GM18873 (cell line): ENCODE data around the gene BCL7B.
"Not testable (repeated sequence)": the region's sequence is repeated elsewhere in the genome, so short reads cannot be mapped to it uniquely, and the experiment has no call there.

Experiments used
- ATAC-seq: cut with Tn5 transposase; IDR thresholded peaks from one replicate; pipeline ENCODE4 v1.9.1; 2021; ENCODE audit warnings: mild to moderate bottlenecking, moderate library complexity, moderate number of reproducible peaks; ENCODE audit not compliant: unreplicated experiment, low FRiP score

The BCL7B gene

DNA sequence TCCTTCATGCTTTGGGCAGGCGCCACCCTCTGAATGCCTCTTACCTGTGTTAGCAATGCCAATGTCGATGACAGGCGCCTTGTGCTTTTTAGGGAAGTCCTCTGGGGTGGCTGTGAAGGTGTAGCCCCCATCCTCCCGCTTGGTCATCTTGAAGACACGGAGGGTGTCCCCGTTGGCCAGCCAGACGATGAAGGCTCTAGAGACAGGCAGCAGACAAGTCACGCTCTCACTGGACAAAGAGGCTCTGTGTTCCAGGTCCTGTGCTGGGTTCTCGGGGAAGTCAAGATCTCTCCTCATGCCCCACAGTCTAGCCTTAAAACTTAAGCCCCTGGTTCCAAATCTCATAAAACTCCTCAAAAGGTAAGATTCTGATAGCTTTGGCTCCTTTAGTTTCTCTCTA is 15.8 kb upstream of the BCL7B start:
- ATAC-seq: no peak

DNA sequence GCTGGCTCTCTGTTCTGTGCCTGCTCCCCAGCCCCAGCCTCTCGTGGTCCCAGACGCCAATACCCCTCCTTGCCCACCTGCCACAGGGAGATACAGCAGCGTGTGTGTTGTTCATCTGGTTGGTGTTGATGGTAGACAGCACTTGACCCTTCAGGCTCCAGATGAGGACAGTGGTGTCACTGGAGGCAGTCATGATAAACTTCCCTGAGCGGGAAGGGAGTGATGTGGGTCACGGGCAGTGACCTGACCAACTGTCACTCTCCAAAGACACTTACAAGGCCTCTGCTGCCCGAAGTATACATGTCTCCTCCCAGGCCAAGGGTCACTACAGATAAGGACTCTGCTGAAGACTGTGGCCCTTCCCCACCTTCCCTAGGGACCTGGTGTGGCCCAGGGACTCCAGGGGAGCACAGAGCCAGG is 15.3 kb upstream of the BCL7B start:
- no peak for ATAC-seq

DNA sequence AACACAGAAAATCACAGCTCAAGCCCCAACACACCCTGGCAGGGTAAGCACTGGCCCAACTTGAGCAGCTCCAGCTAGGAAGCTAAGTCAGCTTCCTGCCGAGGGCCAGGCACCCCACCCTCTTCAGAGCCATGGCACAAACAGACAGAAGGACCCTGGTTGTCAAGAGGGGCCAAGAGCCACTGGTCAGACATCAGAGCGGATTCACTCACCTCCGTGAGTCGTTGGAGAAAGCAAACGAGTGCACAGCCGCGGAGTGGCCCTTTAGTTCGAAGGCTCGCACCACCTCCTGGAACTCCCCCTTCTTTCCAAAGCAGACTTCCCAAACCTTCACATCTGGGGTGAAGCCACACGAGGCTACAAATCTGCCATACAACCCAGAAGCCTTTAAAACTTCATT is 13.5 kb upstream of the BCL7B start:
- ATAC-seq: no peak

DNA sequence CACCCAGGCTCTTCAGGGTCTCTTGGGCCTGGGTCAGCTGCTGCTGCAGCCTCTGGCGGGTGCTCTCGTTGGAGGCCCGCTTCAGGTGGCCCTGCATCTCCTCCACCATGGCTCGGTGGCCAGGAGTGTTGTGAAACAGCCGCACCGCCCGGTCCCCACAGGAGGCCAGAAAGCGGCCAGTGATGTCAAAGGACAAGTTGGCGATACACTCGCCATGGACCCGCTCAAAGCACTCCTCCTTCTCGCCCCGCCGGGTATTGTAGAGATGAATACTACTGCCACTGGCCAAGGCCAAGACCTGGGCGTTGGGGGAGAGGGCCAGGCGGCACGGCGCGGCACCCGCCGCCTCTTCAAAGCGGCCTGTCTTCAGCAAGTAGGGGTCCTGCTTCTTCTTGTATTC is 13.0 kb upstream of the BCL7B start:
- no peak for ATAC-seq

DNA sequence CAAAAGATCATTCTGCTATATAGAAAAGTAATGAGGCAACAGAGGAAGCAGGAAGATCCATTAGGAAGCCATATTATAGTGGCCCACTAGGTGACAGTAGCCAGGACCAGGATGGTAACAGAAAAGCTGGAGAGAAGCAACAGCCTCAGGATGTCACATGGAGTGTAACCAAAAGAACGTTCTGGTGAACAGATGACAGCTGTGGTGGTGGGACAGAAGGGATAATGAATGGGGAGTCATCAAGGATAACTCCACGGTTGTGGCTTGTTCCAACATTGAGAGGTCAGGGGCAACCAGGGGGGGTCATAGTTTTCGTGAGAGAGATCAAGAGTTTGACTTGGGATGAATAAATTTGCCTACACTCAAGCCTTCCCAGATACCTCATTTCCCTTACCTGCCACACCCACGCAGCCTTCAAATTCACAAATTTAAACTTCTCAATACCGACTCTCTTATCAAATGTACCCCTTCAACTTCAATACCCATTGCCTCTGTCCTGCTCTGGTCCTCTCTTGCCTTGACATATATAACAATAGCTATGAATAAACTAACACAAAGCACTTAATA is 11.6 kb upstream of the BCL7B start:
- ATAC-seq: no peak

DNA sequence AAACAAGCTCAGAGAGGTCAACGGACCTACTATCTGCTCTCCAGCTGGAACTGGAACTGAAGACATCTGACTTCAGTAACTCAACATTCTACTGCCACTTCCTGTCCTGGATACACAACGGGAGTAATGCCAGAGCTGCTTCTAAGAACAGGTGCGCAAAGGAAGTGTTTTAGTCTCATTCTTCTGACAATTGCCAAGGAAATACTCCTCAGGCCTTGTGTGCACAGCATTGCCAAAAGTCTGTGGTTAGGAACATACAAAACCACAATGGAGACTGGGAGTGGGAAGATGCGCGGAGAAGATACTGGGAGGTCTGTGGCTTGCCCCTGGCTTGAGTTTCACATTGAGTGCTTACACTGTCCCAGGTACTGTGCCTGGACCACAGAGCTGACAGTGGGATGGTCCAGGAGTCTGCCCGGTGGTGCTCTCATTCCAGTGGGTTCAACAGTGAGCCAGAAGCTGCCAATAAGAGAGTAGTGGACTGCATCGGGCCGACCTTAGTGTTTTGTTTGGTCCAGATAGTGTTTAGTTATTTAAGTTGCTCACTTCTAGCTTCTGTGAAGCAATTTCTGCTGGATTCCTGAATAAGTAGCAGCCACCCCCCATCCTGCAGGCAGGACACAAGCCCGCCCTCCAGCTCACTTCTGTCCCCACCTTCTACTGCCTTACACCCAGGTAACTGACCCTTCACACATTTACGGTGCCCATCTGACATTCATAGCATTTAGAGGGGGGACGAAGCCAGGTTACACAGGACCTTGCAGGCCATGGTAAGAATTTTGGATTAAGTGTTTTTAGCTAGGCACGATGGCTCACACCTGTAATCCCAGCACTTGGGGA is 10.6 kb upstream of the BCL7B start:
- ATAC-seq: no peak

DNA sequence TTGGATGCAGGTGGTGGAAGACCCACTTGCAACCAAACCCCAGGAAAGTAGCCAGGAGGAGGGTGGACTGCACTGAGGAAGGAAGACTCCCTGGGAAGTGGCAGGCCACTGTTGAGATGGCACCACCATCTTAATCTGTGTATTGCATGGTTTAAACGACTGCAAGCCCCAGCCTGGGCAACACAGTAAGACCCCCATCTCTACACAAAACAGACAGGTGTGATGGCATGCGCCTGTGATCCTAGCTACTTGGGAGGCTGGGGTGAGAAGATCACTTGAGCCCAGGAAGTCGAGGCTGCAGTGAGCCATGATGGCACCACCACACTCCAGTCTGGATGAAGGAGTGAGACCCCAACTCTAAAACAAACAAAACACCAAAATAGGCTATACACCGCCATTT is 9.7 kb upstream of the BCL7B start:
- ATAC-seq: no peak

DNA sequence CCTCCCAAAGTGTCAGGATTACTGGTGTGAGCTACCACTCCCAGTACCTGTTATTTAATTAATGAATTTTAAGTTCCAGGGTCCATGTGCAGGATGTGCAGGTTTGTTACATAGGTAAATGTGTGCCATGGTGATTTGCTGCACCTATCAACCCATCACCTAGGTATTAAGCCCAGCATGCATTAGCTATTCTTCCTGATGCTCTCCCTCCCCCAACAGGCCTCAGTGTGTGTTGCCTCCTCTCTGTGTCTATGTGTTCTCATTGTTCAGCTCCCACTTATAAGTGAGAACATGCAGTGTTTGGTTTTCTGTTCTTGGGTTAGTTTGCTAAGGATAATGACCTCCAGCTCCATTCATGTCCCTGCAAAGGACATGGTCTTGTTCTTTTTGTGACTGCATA is 8.9 kb upstream of the BCL7B start:
- not testable (repeated sequence) for ATAC-seq

DNA sequence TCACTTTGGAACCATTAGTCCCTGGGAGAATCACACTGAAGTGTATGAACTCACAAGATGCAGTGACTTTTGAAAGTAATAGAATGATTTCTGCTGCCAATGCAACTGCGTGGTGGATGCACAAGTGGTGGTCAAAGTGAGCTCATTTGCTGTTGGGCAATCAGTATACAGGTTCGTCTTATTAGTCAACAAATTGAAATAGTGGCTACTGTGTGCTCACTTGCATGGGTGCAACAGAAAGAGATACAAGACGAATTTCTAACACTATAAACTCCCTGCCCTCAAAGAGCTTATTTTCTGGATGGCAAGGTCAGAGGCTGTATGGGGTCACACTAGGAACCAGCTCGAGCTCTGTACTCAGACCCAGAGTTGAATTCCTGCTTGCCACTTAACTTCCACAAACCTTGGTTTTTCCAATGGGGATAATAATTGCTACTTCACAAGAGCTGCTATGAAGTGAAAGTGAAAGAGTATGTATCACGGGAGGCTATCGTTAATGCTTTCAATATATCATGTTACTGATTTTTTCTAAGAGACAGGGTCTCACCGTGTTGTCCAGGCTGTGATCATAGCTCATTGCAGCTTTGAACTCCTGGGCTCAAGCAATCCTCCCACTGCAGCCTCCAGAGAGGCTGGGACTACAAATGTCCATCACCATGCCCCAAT is 8.3 kb upstream of the BCL7B start:
- no peak for ATAC-seq

DNA sequence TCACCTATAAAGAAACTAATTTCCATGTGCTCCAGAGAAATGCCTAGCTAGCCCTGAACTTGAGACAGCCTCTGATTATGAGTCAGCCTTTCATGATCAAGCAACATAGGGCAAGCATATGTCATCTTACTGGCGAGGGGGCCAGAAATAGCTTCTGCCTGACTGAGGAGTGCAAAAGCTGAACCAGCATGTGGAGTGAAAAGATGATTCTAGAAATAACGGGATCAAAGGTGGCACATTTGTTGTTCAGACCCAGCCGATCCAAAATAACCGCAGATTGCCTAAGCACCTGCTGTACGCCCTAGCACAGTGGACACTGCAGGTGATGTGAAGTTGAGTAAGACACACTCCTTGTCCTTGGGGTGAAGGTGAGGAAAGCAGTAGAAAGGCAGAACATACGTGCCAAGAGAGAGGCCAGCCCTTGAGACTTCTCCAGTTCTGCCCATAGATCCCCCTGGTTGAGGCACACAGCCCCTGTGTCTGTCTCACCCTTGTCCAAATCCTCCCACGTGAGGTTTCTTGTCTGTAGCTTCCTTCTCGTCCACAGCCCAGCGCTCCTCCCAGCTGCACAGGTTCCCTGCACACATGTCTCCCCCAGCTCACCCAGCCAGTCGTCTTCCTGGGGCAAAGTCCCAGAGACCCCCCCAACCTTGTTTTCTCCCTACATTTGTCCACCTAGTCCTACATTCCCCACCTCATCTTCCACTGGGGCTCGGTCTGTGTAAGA is 2.8 kb upstream of the BCL7B start:
- no peak for ATAC-seq

DNA sequence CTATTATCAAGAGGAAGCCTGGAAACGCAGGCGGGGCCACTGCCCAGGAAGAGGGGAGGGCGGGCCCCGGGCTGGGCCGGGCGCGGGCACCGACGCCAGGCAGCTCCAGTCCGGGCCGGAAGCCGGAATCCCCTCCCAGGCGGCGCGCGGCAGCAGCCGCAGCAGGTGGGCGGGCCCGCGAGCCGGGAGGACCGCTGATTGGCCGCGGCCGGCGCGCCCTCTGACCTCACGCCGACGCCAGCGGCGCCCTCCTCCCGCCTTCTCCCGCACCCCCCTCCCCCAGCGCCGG is 438 bp downstream of the BCL7B start:
- ATAC-seq: peak; percentile 69

DNA sequence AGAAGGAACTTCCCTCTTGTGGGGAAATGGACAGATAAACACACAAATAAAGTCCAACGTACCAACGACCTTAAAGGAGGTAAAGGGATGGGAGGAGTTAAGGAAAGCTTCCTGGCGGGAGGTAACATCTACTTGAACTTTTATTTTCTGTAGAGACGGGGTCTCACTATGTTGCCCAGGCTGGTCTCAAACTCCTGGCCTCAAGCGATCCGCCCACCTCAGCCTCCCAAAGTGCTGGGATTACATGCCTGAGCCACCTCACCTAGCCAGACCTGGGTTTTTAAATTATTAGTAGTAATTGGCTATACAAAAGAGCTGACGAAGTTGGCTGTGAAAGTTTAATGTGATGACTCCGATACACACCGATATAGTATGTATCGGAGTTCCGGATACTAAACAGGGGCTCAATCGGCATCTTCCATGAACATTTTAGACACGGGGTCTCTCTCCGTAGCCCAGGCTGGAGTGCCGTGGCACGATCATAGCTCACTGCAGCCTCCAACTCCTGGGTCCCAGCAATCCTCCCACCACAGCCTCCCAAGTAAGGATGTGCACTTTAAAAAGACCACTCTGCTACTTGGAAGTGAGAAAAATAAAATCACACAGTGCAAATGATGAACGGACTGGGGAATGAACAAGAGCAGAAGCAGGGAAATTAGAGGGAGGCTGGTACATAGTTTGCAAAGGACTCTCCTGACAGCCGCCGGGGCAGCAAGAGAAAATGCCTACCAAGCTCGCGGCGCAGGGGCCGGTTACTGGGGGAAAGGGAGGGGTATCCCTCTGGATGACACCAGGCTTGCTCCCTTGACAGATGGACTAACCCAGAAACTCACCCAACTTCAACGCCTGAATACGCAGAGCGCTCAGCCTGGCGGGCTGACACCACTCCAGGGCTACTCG is 1.0 kb downstream of the BCL7B start:
- no peak for ATAC-seq

DNA sequence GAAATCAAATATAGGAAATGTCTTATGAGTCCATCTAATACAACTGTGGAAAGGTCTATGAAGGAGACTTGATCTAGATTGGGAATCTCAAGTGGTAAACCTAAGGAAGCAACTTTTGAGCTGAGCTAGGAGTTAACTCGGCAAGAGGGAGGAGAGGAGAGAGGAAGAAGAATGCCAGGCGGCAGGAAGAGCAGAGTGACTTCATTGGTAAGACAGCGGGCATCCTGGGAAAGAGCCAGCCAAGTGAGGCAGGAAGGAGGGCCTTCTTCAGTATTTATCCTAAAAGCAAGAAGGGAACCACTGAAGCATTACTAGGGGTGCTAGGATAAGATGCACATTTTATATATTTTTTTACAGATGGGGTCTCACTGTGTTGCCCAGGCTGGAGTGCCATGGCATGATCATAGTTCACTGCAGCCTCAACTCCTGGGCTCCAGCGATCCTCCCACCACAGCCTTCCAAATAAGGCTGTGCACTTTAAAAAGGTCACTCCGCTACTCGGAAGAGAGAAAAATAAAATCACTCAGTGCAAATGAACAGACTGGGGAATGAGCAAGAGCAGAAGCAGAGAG is 2.0 kb downstream of the BCL7B start:
- no peak for ATAC-seq

DNA sequence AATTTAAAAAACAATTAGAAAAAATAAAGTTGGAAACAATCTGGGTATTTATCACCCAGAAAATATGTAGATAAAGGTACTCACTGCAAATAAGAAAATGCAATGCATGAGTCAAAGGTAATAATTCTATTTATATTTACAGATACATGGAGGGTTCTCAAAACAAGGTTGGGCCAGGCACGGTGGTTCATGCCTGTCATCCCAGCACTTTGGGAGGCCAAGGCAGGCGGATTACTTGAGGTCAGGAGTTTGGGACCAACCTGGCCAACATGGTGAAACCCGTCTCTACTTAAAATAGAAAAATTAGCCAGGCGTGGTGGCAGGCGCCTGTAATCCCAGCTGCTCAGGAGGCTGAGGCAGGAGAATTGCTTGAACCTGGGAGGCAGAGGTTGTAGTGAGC is 7.4 kb downstream of the BCL7B start:
- ATAC-seq: not testable (repeated sequence)

DNA sequence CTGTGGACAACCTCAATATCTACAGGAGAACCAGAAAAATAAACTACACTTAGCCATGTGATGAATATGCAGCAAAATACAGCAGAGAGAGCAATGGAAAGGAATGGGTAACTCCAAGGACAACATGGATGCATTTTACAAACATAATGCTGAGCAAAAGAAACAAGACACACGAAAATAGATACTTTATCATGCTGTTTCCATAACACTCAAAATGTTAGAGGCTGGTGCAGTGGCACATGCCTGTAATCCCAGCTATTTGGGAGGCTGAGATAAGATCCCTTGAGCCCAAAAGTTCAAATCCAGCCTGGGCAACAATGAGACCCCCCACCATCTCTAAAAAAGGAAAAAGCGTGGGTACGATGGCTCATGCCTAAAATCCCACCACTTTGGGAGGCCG is 8.3 kb downstream of the BCL7B start:
- no peak for ATAC-seq

DNA sequence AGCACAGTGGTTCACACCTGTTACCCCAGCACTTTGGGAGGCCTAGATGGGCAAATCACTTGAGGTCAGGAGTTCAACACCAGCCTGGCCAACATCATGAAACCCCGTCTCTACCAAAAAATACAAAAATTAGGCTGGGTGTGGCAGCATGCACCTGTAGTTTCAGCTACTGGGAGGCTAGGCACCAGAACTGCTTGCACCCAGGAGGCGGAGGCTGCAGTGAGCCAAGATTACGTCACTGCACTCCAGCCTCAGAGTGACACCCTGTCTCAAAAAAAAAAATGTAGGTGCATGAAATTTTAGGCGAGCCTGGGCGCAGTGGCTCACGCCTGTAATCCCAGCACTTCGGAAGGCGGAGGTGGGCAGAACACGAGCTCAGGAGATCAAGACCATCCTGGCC is 9.6 kb downstream of the BCL7B start:
- ATAC-seq: no peak

DNA sequence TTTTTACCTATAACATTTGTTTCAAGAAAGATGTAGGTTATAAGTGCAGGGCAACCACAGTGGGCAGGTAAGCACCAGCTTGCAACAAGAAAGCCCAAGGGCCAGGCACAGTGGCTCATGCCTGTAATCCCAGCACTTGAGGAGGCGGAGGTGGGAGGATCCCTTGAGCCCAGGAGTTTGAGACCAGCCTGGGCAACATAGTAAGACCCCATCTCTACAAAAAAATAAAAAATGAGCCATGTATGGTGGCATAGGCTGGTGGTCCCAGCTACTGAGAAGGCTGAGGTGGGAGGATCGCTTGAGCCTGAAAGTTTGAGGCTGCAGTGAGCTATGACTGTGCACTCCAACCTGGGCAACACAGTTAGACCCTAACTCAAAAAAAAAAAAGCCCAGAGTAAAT is 12.8 kb downstream of the BCL7B start:
- no peak for ATAC-seq

DNA sequence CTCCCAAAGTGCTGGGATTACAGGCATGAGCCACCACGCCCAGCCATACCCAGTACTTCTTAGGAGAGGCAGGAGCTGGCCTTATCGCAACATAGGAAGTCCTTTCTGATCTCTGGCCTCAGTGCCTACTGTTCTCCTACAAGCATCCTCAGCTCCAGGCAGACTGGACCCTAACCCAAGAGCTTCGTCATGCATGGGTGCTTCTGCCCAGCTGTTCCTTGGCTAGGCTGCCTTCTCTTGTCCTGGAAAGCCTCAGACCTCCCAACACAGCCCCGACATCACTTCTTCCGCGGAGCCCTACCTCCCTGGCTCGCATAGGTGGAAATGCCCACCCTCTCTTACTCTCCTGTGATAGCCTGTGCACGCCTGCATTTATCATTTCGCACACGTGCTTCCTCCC is 15.8 kb downstream of the BCL7B start:
- ATAC-seq: no peak

DNA sequence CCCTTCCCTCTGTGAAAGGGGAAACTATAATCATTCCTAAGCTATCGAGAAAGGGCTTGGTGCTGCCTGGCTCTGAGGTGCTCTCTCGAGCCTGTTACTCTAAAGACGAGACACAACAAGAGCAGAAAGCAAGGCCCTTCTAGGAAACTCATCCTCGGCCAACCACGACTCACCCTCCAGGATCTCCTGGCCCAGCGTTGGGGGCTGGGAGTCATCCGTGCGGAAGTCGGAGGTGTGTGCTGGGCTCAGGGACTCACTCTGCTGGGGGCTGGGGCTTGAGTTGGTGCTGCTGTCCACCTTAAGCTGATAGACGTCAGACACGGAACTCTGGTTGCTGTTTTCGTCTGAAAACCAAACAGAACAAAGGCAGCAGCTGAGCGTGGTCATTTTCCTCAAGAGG is 17.8 kb downstream of the BCL7B start:
- ATAC-seq: no peak

DNA sequence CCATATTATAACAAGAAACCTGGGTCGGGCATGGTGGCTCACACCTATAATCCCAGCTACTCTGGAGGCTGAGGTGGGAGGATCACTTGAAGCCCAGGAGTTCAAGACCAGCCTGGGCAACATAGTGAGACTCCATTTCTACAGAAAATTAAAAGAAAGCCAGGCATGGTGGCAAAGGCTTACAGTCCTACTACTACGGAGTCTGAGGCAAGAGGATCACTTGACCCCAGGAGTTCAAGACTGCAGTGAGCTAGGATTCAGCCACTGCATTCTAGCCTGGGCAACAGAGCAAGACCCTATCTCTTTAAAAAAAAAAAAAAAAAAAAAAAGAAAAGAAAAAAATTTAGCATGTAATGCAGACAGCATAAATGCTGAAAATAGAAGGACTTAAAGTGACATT is 19.0 kb downstream of the BCL7B start:
- ATAC-seq: not testable (repeated sequence)
